ENCODE measurements around the gene INTS14. TPM values are rescaled to one million over a fixed set of nuclear protein-coding genes. Genes with fewer than 3 reads are reported as not detected.

The INTS14 gene
- total RNA-seq, 1 experiment from 2014 or later = 23.8 TPM

- H3K79me2 ChIP-seq (ENCODE audit: low read length) = no peaks in the 10 kb centered on the region
- DNase-seq = peak; percentile 46
- 0 out of 2 replicates have a peak overlapping the region, but pooled peaks have one; percentile 9 for H3K4me2 ChIP-seq (ENCODE audit: low read length)
- no peaks in the 10 kb centered on the region for H3K27me3 ChIP-seq (ENCODE audit: low read length)
- H4K20me1 ChIP-seq (ENCODE audit: low read length) = no peaks in the 10 kb centered on the region
- H3K36me3 ChIP-seq (ENCODE audit: low read depth, low read length) = no peaks in the 10 kb centered on the region
- H3K9me2 ChIP-seq (replicated peaks; ENCODE audit: low read length) = no peaks in the 10 kb centered on the region
- peaks cover 10% of the 10 kb centered on the region; the same call in 1 of the 2 replicates for H3K4me1 ChIP-seq (ENCODE audit: insufficient read depth, low read length)
- intact Hi-C loops (cut with micrococcal nuclease) = no loop called here
- no peak overlapping the region for H3K4me3 ChIP-seq (ENCODE audit: low read length)
- POLR2A ChIA-PET (ENCODE audit: unreplicated experiment) = no interaction called here
- no peaks in the 10 kb centered on the region for H3F3A ChIP-seq (ENCODE audit: low read length, unreplicated experiment)
- no peak overlapping the region for H3K9ac ChIP-seq (ENCODE audit: low read length)
- no peak for TF ChIP-seq EZH2 (IDR thresholded peaks at IDR 0.05; ENCODE audit: low read length, unreplicated experiment)
- no peak for TF ChIP-seq CTCF (conservative IDR thresholded peaks at IDR 0.05; ENCODE audit: low read depth, low read length)
- no peak for TF ChIP-seq EZH2phosphoT487 (IDR thresholded peaks at IDR 0.05; ENCODE audit: borderline replicate concordance, low read length)
- ATAC-seq = no peak
- no TSS peak for BruUV-seq (replicated peaks)
- H3K9me3 ChIP-seq (ENCODE audit: low read length) = no peaks in the 10 kb centered on the region
- H2AFZ ChIP-seq (ENCODE audit: low read length) = no peak overlapping the region
- CTCF ChIA-PET = no interaction called here
- no peak overlapping the region for H3K27ac ChIP-seq (ENCODE audit: low read length)
These were observed 23.4 kb upstream of the INTS14 start for GRCh38 chr15:65634356-65634755.

- ATAC-seq (0 out of 2 replicates have a peak, but pooled peaks have one; percentile 43), DNase-seq (no peak)
- Histone ChIP-seq H3K4me2 (ENCODE audit: low read length) (no peak overlapping the region), H2AFZ (ENCODE audit: low read length) (no peak overlapping the region), H3K9me3 (ENCODE audit: low read length) (no peaks in the 10 kb centered on the region), H3K4me3 (ENCODE audit: low read length) (no peak overlapping the region), H3K79me2 (ENCODE audit: low read length) (no peaks in the 10 kb centered on the region), H4K20me1 (ENCODE audit: low read length) (no peaks in the 10 kb centered on the region), H3K9me2 (replicated peaks; ENCODE audit: low read length) (no peaks in the 10 kb centered on the region), H3K4me1 (ENCODE audit: insufficient read depth, low read length) (peaks cover 10% of the 10 kb centered on the region; the same call in 1 of the 2 replicates), H3K9ac (ENCODE audit: low read length) (no peak overlapping the region), H3K36me3 (ENCODE audit: low read depth, low read length) (no peaks in the 10 kb centered on the region), H3K27ac (ENCODE audit: low read length) (no peak overlapping the region), H3F3A (ENCODE audit: low read length, unreplicated experiment) (no peaks in the 10 kb centered on the region), H3K27me3 (ENCODE audit: low read length) (no peaks in the 10 kb centered on the region)
- CTCF ChIA-PET = no interaction called here
- BruUV-seq (replicated peaks) = no TSS peak
- intact Hi-C loops (cut with micrococcal nuclease) = no loop called here
- TF ChIP-seq EZH2phosphoT487 (IDR thresholded peaks at IDR 0.05; ENCODE audit: borderline replicate concordance, low read length) (no peak), CTCF (conservative IDR thresholded peaks at IDR 0.05; ENCODE audit: low read depth, low read length) (no peak), EZH2 (IDR thresholded peaks at IDR 0.05; ENCODE audit: low read length, unreplicated experiment) (no peak)
- POLR2A ChIA-PET (ENCODE audit: unreplicated experiment) = no interaction called here
These were observed 22.8 kb upstream of the INTS14 start for GRCh38 chr15:65633752-65634151.

GRCh38 chr15:65632780-65633375 lies 21.9 kb upstream of the INTS14 start:
- peaks cover 10% of the 10 kb centered on the region; the same call in 1 of the 2 replicates for H3K4me1 ChIP-seq (ENCODE audit: insufficient read depth, low read length)
- H3K9me3 ChIP-seq (ENCODE audit: low read length) = no peaks in the 10 kb centered on the region
- no peak overlapping the region for H3K9ac ChIP-seq (ENCODE audit: low read length)
- CTCF ChIA-PET = no interaction called here
- no peaks in the 10 kb centered on the region for H3K9me2 ChIP-seq (replicated peaks; ENCODE audit: low read length)
- no peak for ATAC-seq
- H4K20me1 ChIP-seq (ENCODE audit: low read length) = no peaks in the 10 kb centered on the region
- intact Hi-C loops (cut with micrococcal nuclease) = no loop called here
- no TSS peak for BruUV-seq (replicated peaks)
- POLR2A ChIA-PET (ENCODE audit: unreplicated experiment) = no interaction called here
- H3K79me2 ChIP-seq (ENCODE audit: low read length) = no peaks in the 10 kb centered on the region
- H3K4me2 ChIP-seq (ENCODE audit: low read length) = no peak overlapping the region
- H2AFZ ChIP-seq (ENCODE audit: low read length) = no peak overlapping the region
- H3K36me3 ChIP-seq (ENCODE audit: low read depth, low read length) = no peaks in the 10 kb centered on the region
- no peak for TF ChIP-seq EZH2phosphoT487 (IDR thresholded peaks at IDR 0.05; ENCODE audit: borderline replicate concordance, low read length)
- DNase-seq = no peak
- no peak overlapping the region for H3K27ac ChIP-seq (ENCODE audit: low read length)
- no peak overlapping the region for H3K4me3 ChIP-seq (ENCODE audit: low read length)
- no peaks in the 10 kb centered on the region for H3F3A ChIP-seq (ENCODE audit: low read length, unreplicated experiment)
- no peaks in the 10 kb centered on the region for H3K27me3 ChIP-seq (ENCODE audit: low read length)

Measured in PC-3 (cell line).